CD4-positive, alpha-beta T cell treated with Interleukin-15 for 1 hour (primary cell): ENCODE data around the gene TESMIN.

ENCODE experiments used
- DNase-seq: peaks from one replicate; pipeline ENCODE4 v3.0.0-alpha.2; 2020

TESMIN gene

GRCh38 chr11:68707527-68707926 is 43.8 kb downstream of the TESMIN start:
- DNase-seq, result no peak

GRCh38 chr11:68704887-68705286 is 46.4 kb downstream of the TESMIN start:
- no peak for DNase-seq

- no peak for DNase-seq
These were observed 52.3 kb downstream of the TESMIN start for GRCh38 chr11:68698993-68699392.

- DNase-seq, result no peak
These were observed 55.8 kb downstream of the TESMIN start for GRCh38 chr11:68695531-68695930.

GRCh38 chr11:68694431-68695297 is 56.7 kb downstream of the TESMIN start:
- no peak for DNase-seq

- no peak for DNase-seq
These were observed 57.8 kb downstream of the TESMIN start for GRCh38 chr11:68693484-68693882.

GRCh38 chr11:68692871-68693483 is 58.3 kb downstream of the TESMIN start:
- DNase-seq, result no peak

GRCh38 chr11:68692115-68692514 is 59.2 kb downstream of the TESMIN start:
- no peak for DNase-seq

- no peak for DNase-seq
These were observed 59.9 kb downstream of the TESMIN start for GRCh38 chr11:68691402-68691784.

GRCh38 chr11:68690671-68691401 is 60.5 kb downstream of the TESMIN start:
- no peak for DNase-seq

GRCh38 chr11:68689737-68690625 is 61.3 kb downstream of the TESMIN start:
- no peak for DNase-seq

GRCh38 chr11:68688881-68689280 is 62.4 kb downstream of the TESMIN start:
- no peak for DNase-seq

GRCh38 chr11:68687986-68688385 is 63.3 kb downstream of the TESMIN start:
- DNase-seq, result no peak

GRCh38 chr11:68687311-68687710 is 64.0 kb downstream of the TESMIN start:
- DNase-seq, result no peak

GRCh38 chr11:68686486-68686885 is 64.8 kb downstream of the TESMIN start:
- no peak for DNase-seq

- DNase-seq, result no peak
These were observed 65.5 kb downstream of the TESMIN start for GRCh38 chr11:68685656-68686380.

- DNase-seq, result no peak
These were observed 66.6 kb downstream of the TESMIN start, which contains the start of gene GAL for GRCh38 chr11:68684385-68685356. Gene GAL, plus strand, starts transcription at chr11:68684544. Its CDS starts 380 bp downstream, at chr11:68684924.

GRCh38 chr11:68683536-68684384 is 67.6 kb downstream of the TESMIN start:
- no peak for DNase-seq

GRCh38 chr11:68683121-68683520 is 68.2 kb downstream of the TESMIN start:
- no peak for DNase-seq

GRCh38 chr11:68682531-68682961 is 68.8 kb downstream of the TESMIN start:
- DNase-seq, result no peak
